ENCODE measurements around the gene PEX7.

PEX7 gene

DNA sequence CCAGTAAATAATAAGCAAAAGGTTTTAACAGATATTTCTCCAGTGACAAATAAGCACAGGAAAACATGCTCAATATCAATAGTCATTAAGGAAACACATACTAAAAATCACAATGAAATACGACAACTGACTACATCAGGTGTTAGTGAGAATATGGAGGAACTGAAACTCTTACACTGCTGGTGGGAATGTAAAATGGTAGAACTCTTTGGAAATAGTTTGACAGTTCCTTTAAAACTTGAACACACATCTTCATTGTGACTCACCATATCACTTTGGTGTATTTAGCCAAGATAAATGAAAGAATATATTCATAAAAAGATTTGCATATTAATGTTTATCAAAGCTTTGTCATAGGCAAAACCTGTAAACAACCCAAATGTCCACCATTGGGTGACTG lies 18.8 kb upstream of the PEX7 start:
- TF ChIP-seq CTCF (IDR thresholded peaks at IDR 0.05; ENCODE audit: insufficient read depth, low read length) (no peak), SPI1 (IDR thresholded peaks at IDR 0.05; ENCODE audit: borderline replicate concordance, low read depth) (no peak), GABPA (IDR thresholded peaks at IDR 0.05; ENCODE audit: low read depth) (no peak), POLR2AphosphoS5 (IDR thresholded peaks at IDR 0.05; ENCODE audit: low read depth) (no peak), REST (IDR thresholded peaks at IDR 0.05; ENCODE audit: insufficient replicate concordance, low read depth) (no peak)
- no peak overlapping the region for H3K4me3 ChIP-seq (replicated peaks; ENCODE audit: insufficient read depth, low read length)
- no peak for DNase-seq (ENCODE audit: low read depth in 1 of 2, low spot score in 1 of 2)
- no peak overlapping the region for H3K27ac ChIP-seq (replicated peaks)
- no peaks in the 10 kb centered on the region for H3K27me3 ChIP-seq (ENCODE audit: insufficient read depth, poor library complexity, severe bottlenecking)

GRCh38 chr6:136809091-136809860 lies 13.1 kb upstream of the PEX7 start:
- Histone ChIP-seq H3K4me3 (replicated peaks; ENCODE audit: insufficient read depth, low read length) (no peak overlapping the region), H3K27me3 (ENCODE audit: insufficient read depth, poor library complexity, severe bottlenecking) (no peaks in the 10 kb centered on the region), H3K27ac (replicated peaks) (no peak overlapping the region)
- TF ChIP-seq POLR2AphosphoS5 (IDR thresholded peaks at IDR 0.05; ENCODE audit: low read depth) (no peak), REST (IDR thresholded peaks at IDR 0.05; ENCODE audit: insufficient replicate concordance, low read depth) (no peak), SPI1 (IDR thresholded peaks at IDR 0.05; ENCODE audit: borderline replicate concordance, low read depth) (no peak), GABPA (IDR thresholded peaks at IDR 0.05; ENCODE audit: low read depth) (no peak), CTCF (IDR thresholded peaks at IDR 0.05; ENCODE audit: insufficient read depth, low read length) (no peak)
- DNase-seq (ENCODE audit: low read depth in 1 of 2, low spot score in 1 of 2), result no peak

DNA sequence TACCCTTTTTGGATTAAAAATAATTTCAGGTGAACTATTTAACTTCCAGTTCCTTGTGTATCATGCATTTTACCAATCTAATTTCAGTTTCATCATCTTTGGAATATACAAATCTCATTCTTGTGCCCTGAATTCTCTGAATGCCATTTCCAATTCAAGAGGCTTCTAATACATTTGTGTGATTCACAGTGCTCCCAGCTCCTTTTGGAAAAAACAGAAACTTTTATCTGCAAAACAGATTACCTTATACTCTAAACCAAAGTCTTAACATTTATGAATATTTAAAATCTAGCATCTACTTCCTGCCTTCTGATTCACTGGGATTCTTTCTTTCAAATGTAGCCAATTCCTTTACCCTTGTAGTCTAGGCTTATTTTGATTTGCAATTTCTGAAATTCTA lies 11.1 kb upstream of the PEX7 start:
- H3K4me3 ChIP-seq (replicated peaks; ENCODE audit: insufficient read depth, low read length), result no peak overlapping the region
- TF ChIP-seq SPI1 (IDR thresholded peaks at IDR 0.05; ENCODE audit: borderline replicate concordance, low read depth) (no peak), CTCF (IDR thresholded peaks at IDR 0.05; ENCODE audit: insufficient read depth, low read length) (no peak), POLR2AphosphoS5 (IDR thresholded peaks at IDR 0.05; ENCODE audit: low read depth) (no peak), REST (IDR thresholded peaks at IDR 0.05; ENCODE audit: insufficient replicate concordance, low read depth) (no peak), GABPA (IDR thresholded peaks at IDR 0.05; ENCODE audit: low read depth) (no peak)
- H3K27ac ChIP-seq (replicated peaks), result no peak overlapping the region
- no peaks in the 10 kb centered on the region for H3K27me3 ChIP-seq (ENCODE audit: insufficient read depth, poor library complexity, severe bottlenecking)
- no peak for DNase-seq (ENCODE audit: low read depth in 1 of 2, low spot score in 1 of 2)
